PC-9 (cell line): ENCODE measurements around the gene AADACL3.

ENCODE experiments used
- EZH2 ChIP-seq: fragments of 200-600 bp; sonication (generic); IDR thresholded peaks from 2 replicates; pipeline ENCODE4 v1.8.0; 2017; ENCODE audit warnings: antibody characterized with exemption, low read depth
- TF ChIP-seq, protein P1 (sequence below): fragments of 200-600 bp; sonication (generic); conservative IDR thresholded peaks from 2 replicates; pipeline ENCODE4 v1.6.1; 2017; ENCODE audit warnings: mixed run types, antibody characterized with exemption, mild to moderate bottlenecking, moderate library complexity

DNA sequence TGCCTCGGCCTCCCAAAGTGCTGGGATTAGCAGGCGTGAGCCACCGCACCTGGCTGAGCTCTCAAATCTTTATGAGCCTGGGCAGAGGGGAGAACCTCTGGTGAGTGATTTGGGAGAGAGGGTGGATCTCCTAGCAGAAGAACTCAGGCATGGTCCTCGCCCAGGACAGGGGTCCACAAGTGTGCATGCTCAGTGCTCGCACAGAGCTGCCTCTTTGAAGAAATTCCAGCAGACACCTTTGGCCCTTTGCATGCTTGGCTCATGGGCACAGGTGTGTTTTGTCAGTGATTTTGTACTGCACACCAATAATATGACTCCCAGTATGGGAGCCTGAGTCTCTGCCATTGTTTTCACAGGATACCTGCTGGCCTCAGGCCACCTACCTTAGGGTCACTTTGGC is 45.9 kb downstream of the AADACL3 start:
- TF ChIP-seq, protein P1, sequence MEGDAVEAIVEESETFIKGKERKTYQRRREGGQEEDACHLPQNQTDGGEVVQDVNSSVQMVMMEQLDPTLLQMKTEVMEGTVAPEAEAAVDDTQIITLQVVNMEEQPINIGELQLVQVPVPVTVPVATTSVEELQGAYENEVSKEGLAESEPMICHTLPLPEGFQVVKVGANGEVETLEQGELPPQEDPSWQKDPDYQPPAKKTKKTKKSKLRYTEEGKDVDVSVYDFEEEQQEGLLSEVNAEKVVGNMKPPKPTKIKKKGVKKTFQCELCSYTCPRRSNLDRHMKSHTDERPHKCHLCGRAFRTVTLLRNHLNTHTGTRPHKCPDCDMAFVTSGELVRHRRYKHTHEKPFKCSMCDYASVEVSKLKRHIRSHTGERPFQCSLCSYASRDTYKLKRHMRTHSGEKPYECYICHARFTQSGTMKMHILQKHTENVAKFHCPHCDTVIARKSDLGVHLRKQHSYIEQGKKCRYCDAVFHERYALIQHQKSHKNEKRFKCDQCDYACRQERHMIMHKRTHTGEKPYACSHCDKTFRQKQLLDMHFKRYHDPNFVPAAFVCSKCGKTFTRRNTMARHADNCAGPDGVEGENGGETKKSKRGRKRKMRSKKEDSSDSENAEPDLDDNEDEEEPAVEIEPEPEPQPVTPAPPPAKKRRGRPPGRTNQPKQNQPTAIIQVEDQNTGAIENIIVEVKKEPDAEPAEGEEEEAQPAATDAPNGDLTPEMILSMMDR, result no peak
- TF ChIP-seq EZH2, result no peak
